ENCODE data around the gene TOM1.

The TOM1 gene

DNA sequence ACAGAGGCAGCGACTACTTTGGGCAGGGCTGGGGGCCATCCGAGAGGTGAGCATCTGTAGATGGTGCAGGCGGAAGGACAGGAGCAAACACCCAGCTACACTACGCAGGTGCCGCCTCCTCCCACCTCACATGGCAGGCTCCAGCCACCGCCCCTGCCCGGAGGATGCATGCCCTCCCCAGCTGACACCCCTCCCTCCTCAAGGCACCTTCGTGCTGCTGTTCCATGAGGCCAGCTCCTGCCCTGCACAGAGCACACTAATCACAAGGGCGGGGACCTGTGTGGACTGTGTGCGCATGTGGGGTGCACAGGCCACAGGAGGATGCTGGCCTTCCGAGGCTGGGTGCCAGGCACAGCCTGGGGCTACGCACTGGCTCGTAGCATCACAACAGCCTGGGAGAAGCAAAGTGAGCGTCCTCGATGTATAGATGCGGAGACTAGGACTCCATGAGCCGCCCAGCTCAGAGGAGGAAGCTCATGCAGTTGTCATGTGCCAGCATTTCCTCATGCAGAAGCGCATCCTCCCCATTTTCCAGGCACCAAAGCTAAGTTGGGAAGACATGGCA lies 48.4 kb downstream of the TOM1 start:
- TF ChIP-seq TAF1 (IDR thresholded peaks at IDR 0.05; ENCODE audit: borderline replicate concordance, insufficient read depth, low read length) (no peak), POLR2AphosphoS5 (IDR thresholded peaks at IDR 0.05; ENCODE audit: low read depth, low read length) (no peak), FOXP2 (optimal IDR thresholded peaks at IDR 0.05; ENCODE audit: borderline replicate concordance, extremely low read depth, extremely low read length, insufficient read depth) (no peak), SIN3A (IDR thresholded peaks at IDR 0.05; ENCODE audit: borderline replicate concordance, insufficient read depth, low read length) (no peak)
- TF ChIP-seq, protein P1, sequence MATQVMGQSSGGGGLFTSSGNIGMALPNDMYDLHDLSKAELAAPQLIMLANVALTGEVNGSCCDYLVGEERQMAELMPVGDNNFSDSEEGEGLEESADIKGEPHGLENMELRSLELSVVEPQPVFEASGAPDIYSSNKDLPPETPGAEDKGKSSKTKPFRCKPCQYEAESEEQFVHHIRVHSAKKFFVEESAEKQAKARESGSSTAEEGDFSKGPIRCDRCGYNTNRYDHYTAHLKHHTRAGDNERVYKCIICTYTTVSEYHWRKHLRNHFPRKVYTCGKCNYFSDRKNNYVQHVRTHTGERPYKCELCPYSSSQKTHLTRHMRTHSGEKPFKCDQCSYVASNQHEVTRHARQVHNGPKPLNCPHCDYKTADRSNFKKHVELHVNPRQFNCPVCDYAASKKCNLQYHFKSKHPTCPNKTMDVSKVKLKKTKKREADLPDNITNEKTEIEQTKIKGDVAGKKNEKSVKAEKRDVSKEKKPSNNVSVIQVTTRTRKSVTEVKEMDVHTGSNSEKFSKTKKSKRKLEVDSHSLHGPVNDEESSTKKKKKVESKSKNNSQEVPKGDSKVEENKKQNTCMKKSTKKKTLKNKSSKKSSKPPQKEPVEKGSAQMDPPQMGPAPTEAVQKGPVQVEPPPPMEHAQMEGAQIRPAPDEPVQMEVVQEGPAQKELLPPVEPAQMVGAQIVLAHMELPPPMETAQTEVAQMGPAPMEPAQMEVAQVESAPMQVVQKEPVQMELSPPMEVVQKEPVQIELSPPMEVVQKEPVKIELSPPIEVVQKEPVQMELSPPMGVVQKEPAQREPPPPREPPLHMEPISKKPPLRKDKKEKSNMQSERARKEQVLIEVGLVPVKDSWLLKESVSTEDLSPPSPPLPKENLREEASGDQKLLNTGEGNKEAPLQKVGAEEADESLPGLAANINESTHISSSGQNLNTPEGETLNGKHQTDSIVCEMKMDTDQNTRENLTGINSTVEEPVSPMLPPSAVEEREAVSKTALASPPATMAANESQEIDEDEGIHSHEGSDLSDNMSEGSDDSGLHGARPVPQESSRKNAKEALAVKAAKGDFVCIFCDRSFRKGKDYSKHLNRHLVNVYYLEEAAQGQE (IDR thresholded peaks at IDR 0.05; ENCODE audit: insufficient read depth in 1 of 2, low read depth in 2 of 2, low read length in 2 of 2): no peak

DNA sequence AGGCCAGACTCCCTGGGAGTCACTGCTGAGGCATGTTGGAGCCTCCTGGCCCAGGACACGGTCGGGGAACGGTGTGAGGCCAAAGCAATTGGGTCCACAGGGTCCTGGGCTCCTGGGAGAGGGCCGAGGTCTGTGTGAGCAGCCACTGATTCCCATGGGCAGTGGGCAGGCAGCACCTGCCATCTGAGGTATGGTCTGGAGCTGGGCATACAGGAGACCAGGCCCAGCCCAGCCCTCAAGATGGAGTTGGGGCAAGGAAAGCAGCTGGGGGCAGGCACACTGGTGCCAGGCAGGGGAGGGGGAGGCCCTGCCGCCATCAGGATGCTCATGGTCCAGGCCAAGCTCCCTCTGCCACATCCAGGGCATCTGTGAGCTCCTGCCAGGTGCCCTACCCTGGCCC lies 49.0 kb downstream of the TOM1 start:
- TF ChIP-seq TAF1 (IDR thresholded peaks at IDR 0.05; ENCODE audit: borderline replicate concordance, insufficient read depth, low read length): no peak
- TF ChIP-seq, protein P1 (IDR thresholded peaks at IDR 0.05; ENCODE audit: insufficient read depth in 1 of 2, low read depth in 2 of 2, low read length in 2 of 2): no peak
- no peak for TF ChIP-seq FOXP2 (optimal IDR thresholded peaks at IDR 0.05; ENCODE audit: borderline replicate concordance, extremely low read depth, extremely low read length, insufficient read depth)
- no peak for TF ChIP-seq SIN3A (IDR thresholded peaks at IDR 0.05; ENCODE audit: borderline replicate concordance, insufficient read depth, low read length)
- no peak for TF ChIP-seq POLR2AphosphoS5 (IDR thresholded peaks at IDR 0.05; ENCODE audit: low read depth, low read length)

DNA sequence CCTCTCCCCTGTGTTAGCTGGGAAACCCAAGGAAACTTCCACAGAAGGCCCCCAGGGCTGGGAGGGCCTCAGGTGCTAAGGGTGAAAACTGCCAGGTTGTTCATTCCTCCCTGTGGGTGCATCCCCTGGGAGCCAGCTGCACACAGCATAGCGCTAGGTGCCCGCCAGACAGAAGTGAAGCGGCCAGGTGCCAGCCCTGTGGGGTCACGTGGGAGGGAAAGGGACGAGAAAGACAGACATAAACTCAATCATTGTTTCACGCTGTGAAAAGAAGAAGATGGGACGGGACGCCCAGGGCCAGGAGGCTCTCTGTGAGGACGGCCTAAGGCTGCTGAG lies 49.6 kb downstream of the TOM1 start:
- TF ChIP-seq SIN3A (IDR thresholded peaks at IDR 0.05; ENCODE audit: borderline replicate concordance, insufficient read depth, low read length): no peak
- TF ChIP-seq TAF1 (IDR thresholded peaks at IDR 0.05; ENCODE audit: borderline replicate concordance, insufficient read depth, low read length): no peak

DNA sequence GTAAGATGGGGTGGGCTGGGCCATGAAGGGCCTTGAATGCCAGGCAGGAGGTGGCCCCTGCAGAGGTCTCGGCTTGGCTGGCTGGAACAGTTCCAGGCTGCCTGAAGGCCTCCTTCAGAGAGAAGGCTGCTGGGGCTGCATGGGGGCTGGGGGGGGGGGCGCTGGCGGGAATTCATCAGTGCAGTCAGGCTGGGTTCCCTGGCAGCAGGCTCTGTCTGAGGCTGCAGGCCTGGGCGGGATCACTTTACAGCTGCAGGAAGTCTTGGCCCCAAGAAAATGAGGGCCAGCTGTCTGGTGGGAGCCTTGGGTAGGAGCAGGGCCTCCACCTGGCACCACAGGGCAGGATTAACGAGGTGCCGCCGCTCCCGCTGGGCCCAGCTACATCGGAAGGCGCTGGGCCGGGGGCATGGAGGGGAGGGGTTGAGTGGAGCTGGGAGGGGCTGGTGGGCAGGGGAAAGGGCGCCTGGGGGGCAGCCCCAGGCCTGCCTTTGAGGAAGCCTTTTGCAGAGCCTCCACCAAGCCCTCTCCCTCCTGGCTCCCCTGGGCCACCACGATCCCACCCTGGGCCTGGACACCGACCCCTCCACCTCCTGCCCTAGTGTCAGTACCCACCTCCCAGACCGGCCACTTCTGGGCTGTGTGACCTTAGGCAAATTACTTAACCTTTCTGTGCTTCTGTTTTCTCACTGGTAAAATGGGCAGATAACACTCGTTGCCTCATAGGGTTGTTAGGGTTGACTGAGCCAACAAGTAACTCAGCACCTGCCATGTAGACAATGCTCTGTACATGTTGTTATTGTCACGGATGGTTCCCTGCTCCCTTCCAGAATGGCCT lies 50.2 kb downstream of the TOM1 start:
- TF ChIP-seq TAF1 (IDR thresholded peaks at IDR 0.05; ENCODE audit: borderline replicate concordance, insufficient read depth, low read length) (no peak), FOXP2 (optimal IDR thresholded peaks at IDR 0.05; ENCODE audit: borderline replicate concordance, extremely low read depth, extremely low read length, insufficient read depth) (no peak), SIN3A (IDR thresholded peaks at IDR 0.05; ENCODE audit: borderline replicate concordance, insufficient read depth, low read length) (no peak), POLR2AphosphoS5 (IDR thresholded peaks at IDR 0.05; ENCODE audit: low read depth, low read length) (no peak)
- TF ChIP-seq, protein P1 (IDR thresholded peaks at IDR 0.05; ENCODE audit: insufficient read depth in 1 of 2, low read depth in 2 of 2, low read length in 2 of 2): no peak

DNA sequence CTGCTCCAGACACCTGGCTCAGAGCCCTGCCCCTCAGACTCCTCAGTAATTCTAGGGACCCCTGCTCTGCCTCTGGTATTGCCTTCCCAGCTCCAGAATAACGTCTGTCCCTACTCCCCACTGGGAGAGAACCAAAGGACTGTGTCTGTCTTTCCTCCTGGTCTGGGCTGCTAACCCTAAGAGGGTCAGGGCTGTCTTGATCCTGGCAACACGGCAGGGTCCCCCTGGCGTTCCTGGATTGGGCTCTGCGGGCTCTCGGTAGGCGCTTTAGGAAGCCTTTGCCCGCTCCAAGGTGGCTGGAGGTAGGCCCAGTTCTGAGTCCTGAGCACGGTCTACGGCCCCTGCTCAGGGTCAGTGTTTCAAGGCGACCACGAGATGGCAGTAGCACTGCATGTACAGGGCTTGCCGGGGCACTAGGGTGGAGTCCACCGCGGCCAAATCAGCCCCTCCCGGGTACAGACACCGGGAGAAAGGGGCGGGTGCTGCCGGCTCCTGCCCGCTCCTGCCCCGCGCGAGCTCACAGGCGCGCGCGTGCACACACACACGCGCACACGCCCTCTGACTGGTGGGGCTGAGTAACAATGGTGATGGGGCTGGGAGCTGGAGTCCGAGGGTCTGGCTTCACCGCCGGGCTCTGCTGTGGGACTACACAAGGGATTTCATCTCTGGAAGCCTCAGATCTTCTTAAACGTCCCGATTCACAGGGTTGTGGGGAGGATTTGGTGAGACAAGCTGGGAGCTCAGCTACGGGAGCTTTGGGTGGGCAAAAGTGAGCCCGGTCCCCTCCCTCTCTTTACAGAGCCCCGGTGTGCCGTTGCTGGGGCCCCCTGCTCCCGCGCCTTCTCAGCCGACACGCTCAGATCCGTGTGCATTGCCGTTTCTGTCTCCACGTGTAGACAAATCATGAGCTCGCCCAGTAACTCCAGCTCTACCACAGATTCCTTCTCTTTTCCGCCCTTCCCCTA lies 51.1 kb downstream of the TOM1 start:
- TF ChIP-seq FOXP2 (optimal IDR thresholded peaks at IDR 0.05; ENCODE audit: borderline replicate concordance, extremely low read depth, extremely low read length, insufficient read depth): peak; percentile 72
- TF ChIP-seq, protein P1 (IDR thresholded peaks at IDR 0.05; ENCODE audit: insufficient read depth in 1 of 2, low read depth in 2 of 2, low read length in 2 of 2): no peak; a peak in 1 of 4 replicates
- TF ChIP-seq POLR2AphosphoS5 (IDR thresholded peaks at IDR 0.05; ENCODE audit: low read depth, low read length): peak; percentile 79
- TF ChIP-seq TAF1 (IDR thresholded peaks at IDR 0.05; ENCODE audit: borderline replicate concordance, insufficient read depth, low read length): peak; percentile 64; the same call in 1 of the 2 replicates
- TF ChIP-seq SIN3A (IDR thresholded peaks at IDR 0.05; ENCODE audit: borderline replicate concordance, insufficient read depth, low read length): 0 out of 2 replicates have a peak, but pooled peaks have one; percentile 21

All from PFSK-1 (cell line).